ENCODE results near the gene REPIN1.
A peak's percentile ranks its signal among the peaks of the same experiment; 100 is the strongest.

The REPIN1 gene

GRCh38 chr7:150409300-150410030 is 40.8 kb downstream of the REPIN1 start:
- no peak for DNase-seq

GRCh38 chr7:150410131-150410530 is 41.5 kb downstream of the REPIN1 start:
- DNase-seq = no peak

- DNase-seq = no peak
Measured at GRCh38 chr7:150410680-150411346, 42.2 kb downstream of the REPIN1 start.

- no peak for DNase-seq
Measured at GRCh38 chr7:150411606-150412005, 43.0 kb downstream of the REPIN1 start.

- DNase-seq = no peak
Measured at GRCh38 chr7:150412016-150412415, 43.4 kb downstream of the REPIN1 start.

- no peak for DNase-seq
Measured at GRCh38 chr7:150412518-150413488, 44.2 kb downstream of the REPIN1 start.

GRCh38 chr7:150413640-150414081 is 45.0 kb downstream of the REPIN1 start:
- no peak for DNase-seq

GRCh38 chr7:150415161-150416153 is 46.8 kb downstream of the REPIN1 start:
- DNase-seq = no peak

GRCh38 chr7:150417239-150417638 is 48.6 kb downstream of the REPIN1 start:
- no peak for DNase-seq

GRCh38 chr7:150417863-150418262 is 49.2 kb downstream of the REPIN1 start:
- DNase-seq = no peak

- DNase-seq = no peak
Measured at GRCh38 chr7:150420242-150420641, 51.6 kb downstream of the REPIN1 start.

- DNase-seq = peak; percentile 80
Measured at GRCh38 chr7:150420987-150421674, 52.5 kb downstream of the REPIN1 start.

GRCh38 chr7:150421831-150422230 is 53.2 kb downstream of the REPIN1 start:
- no peak for DNase-seq
